ENCODE data around the gene METTL25B. TPM values are rescaled to one million over a fixed set of nuclear protein-coding genes. Genes with fewer than 3 reads are reported as not detected.
A peak's percentile ranks its signal among the peaks of the same experiment; 100 is the strongest.

Gene METTL25B
- total RNA-seq, 3 donors from 2014 or later, result 15.5 to 41.3 (median 30.2) TPM

- peaks cover 21 to 43% of the 10 kb centered on the region in 2 donors for H3K4me1 ChIP-seq
These were observed 34.2 kb upstream of the METTL25B start for GRCh38 chr1:156693848-156694689.

GRCh38 chr1:156694690-156694962 lies 33.6 kb upstream of the METTL25B start:
- Histone ChIP-seq H3K36me3 (no peaks in the 10 kb centered on the region), H3K4me1 (peaks cover 19 to 43% of the 10 kb centered on the region in 2 donors), H3K4me3 (no peak overlapping the region), H3K27me3 (no peaks in the 10 kb centered on the region), H3K27ac (peak overlapping the region; percentile 84 to 90), H3K9me3 (no peaks in the 10 kb centered on the region)
- intact Hi-C loops (cut with DNase I; ENCODE audit: low total_unique reads), result no loop called here
- no peak for TF ChIP-seq POLR2A (IDR thresholded peaks at IDR 0.05)
- no peak for TF ChIP-seq CTCF (IDR thresholded peaks at IDR 0.05)
- no peak for TF ChIP-seq POLR2AphosphoS5 (IDR thresholded peaks at IDR 0.05)
- no peak for DNase-seq (ENCODE audit: low spot score in 2 of 2)

More at GRCh38 chr1:156693848-156694689, 34.2 kb upstream of the METTL25B start:
- peak in 1 of 2 donors; percentile 69 for DNase-seq (ENCODE audit: low spot score in 2 of 2)
- TF ChIP-seq CTCF (IDR thresholded peaks at IDR 0.05), result peak in 1 of 3 donors; percentile 43
- no peak for TF ChIP-seq POLR2AphosphoS5 (IDR thresholded peaks at IDR 0.05)
- TF ChIP-seq POLR2A (IDR thresholded peaks at IDR 0.05), result no peak
- Histone ChIP-seq H3K27me3 (no peaks in the 10 kb centered on the region), H3K36me3 (no peaks in the 10 kb centered on the region), H3K4me3 (no peak overlapping the region), H3K27ac (peak overlapping the region; percentile 84 to 90), H3K9me3 (no peaks in the 10 kb centered on the region)
- intact Hi-C loops (cut with DNase I; ENCODE audit: low total_unique reads), result no loop called here

GRCh38 chr1:156696755-156697154 lies 31.5 kb upstream of the METTL25B start:
- H3K9me3 ChIP-seq, result no peaks in the 10 kb centered on the region
- TF ChIP-seq POLR2AphosphoS5 (IDR thresholded peaks at IDR 0.05), result no peak
- TF ChIP-seq POLR2A (IDR thresholded peaks at IDR 0.05), result no peak
- no peak for TF ChIP-seq CTCF (IDR thresholded peaks at IDR 0.05)
- no peak for DNase-seq (ENCODE audit: low spot score in 2 of 2)
- H3K36me3 ChIP-seq, result no peaks in the 10 kb centered on the region
- no peaks in the 10 kb centered on the region for H3K27me3 ChIP-seq
- intact Hi-C loops (cut with DNase I; ENCODE audit: low total_unique reads), result no loop called here
- peak overlapping the region in 1 of 2 donors; percentile 44 for H3K27ac ChIP-seq
- H3K4me1 ChIP-seq, result peaks cover 10 to 24% of the 10 kb centered on the region in 2 donors
- no peak overlapping the region for H3K4me3 ChIP-seq

- DNase-seq (ENCODE audit: low spot score in 2 of 2), result no peak
- Histone ChIP-seq H3K4me1 (peaks cover 3 to 16% of the 10 kb centered on the region in 2 donors), H3K4me3 (no peak overlapping the region), H3K27ac (peak overlapping the region; percentile 40 to 44), H3K36me3 (no peaks in the 10 kb centered on the region), H3K9me3 (no peaks in the 10 kb centered on the region), H3K27me3 (no peaks in the 10 kb centered on the region)
- no peak for TF ChIP-seq POLR2A (IDR thresholded peaks at IDR 0.05)
- no peak for TF ChIP-seq POLR2AphosphoS5 (IDR thresholded peaks at IDR 0.05)
- no peak for TF ChIP-seq CTCF (IDR thresholded peaks at IDR 0.05)
- intact Hi-C loops (cut with DNase I; ENCODE audit: low total_unique reads), result no loop called here
These were observed 30.8 kb upstream of the METTL25B start for GRCh38 chr1:156697481-156697880.

- intact Hi-C loops (cut with DNase I; ENCODE audit: low total_unique reads), result no loop called here
- no peaks in the 10 kb centered on the region for H3K27me3 ChIP-seq
- peak overlapping the region in 1 of 2 donors; percentile 19 for H3K27ac ChIP-seq
- no peak for TF ChIP-seq CTCF (IDR thresholded peaks at IDR 0.05)
- no peak for TF ChIP-seq POLR2A (IDR thresholded peaks at IDR 0.05)
- no peak for TF ChIP-seq POLR2AphosphoS5 (IDR thresholded peaks at IDR 0.05)
- no peaks in the 10 kb centered on the region for H3K9me3 ChIP-seq
- DNase-seq (ENCODE audit: low spot score in 2 of 2), result no peak
- H3K4me3 ChIP-seq, result no peak overlapping the region
- H3K4me1 ChIP-seq, result peaks cover 7 to 12% of the 10 kb centered on the region in 2 donors
- H3K36me3 ChIP-seq, result no peaks in the 10 kb centered on the region
These were observed 29.3 kb upstream of the METTL25B start for GRCh38 chr1:156698995-156699394.
